Superior temporal gyrus (tissue), 1 donor: ENCODE results near the gene HRK.

Experiments used
- DNase-seq: peaks from one replicate; pipeline ENCODE4 v3.0.0-alpha.2; 2016; ENCODE audit errors: extremely low spot score

The HRK gene

GRCh38 chr12:116867523-116867922 lies 13.7 kb downstream of the HRK start:
- no peak for DNase-seq

- DNase-seq, result no peak
Observed at GRCh38 chr12:116864371-116865160, 16.7 kb downstream of the HRK start.

- DNase-seq, result no peak
Observed at GRCh38 chr12:116863275-116863767, 17.9 kb downstream of the HRK start.

GRCh38 chr12:116862167-116862566 lies 19.1 kb downstream of the HRK start:
- no peak for DNase-seq

GRCh38 chr12:116861320-116861719 lies 19.9 kb downstream of the HRK start:
- peak; percentile 74 for DNase-seq

- DNase-seq, result peak; percentile 23
Observed at GRCh38 chr12:116860263-116860662, 21.0 kb downstream of the HRK start.

- DNase-seq, result peak; percentile 29
Observed at GRCh38 chr12:116859079-116859478, 22.2 kb downstream of the HRK start.

GRCh38 chr12:116856729-116857128 lies 24.5 kb downstream of the HRK start:
- DNase-seq, result no peak

- DNase-seq, result no peak
Observed at GRCh38 chr12:116855744-116856470, 25.3 kb downstream of the HRK start.

- no peak for DNase-seq
Observed at GRCh38 chr12:116853507-116853906, 27.7 kb downstream of the HRK start.

- no peak for DNase-seq
Observed at GRCh38 chr12:116852303-116852702, 28.9 kb downstream of the HRK start.

- DNase-seq, result no peak
Observed at GRCh38 chr12:116849216-116849615, 32.0 kb downstream of the HRK start.

GRCh38 chr12:116843085-116843484 lies 38.2 kb downstream of the HRK start:
- DNase-seq, result no peak

GRCh38 chr12:116839287-116839830 lies 41.9 kb downstream of the HRK start:
- DNase-seq, result no peak

GRCh38 chr12:116838365-116838764 lies 42.9 kb downstream of the HRK start:
- DNase-seq, result no peak

GRCh38 chr12:116837097-116837496 lies 44.1 kb downstream of the HRK start:
- no peak for DNase-seq

- no peak for DNase-seq
Observed at GRCh38 chr12:116835484-116835883, 45.8 kb downstream of the HRK start.

- DNase-seq, result no peak
Observed at GRCh38 chr12:116833474-116833873, 47.8 kb downstream of the HRK start.

GRCh38 chr12:116832353-116832752 lies 48.9 kb downstream of the HRK start:
- no peak for DNase-seq

GRCh38 chr12:116827432-116827831 lies 53.8 kb downstream of the HRK start:
- DNase-seq, result no peak

- DNase-seq, result no peak
Observed at GRCh38 chr12:116821291-116821690, 60.0 kb downstream of the HRK start.

GRCh38 chr12:116820064-116820656 lies 61.1 kb downstream of the HRK start:
- no peak for DNase-seq
